ENCODE results near the gene CRK.
"Not testable (repeated sequence)": the region's sequence is repeated elsewhere in the genome, so short reads cannot be mapped to it uniquely, and the experiment has no call there.

The CRK gene

GRCh38 chr17:1423456-1424135, 32.4 kb downstream of the CRK start:
- no peak for DNase-seq (ENCODE audit: low spot score)

- DNase-seq (ENCODE audit: low spot score), result peak; percentile 91
Observed at GRCh38 chr17:1422885-1423284, 33.1 kb downstream of the CRK start.

DNA sequence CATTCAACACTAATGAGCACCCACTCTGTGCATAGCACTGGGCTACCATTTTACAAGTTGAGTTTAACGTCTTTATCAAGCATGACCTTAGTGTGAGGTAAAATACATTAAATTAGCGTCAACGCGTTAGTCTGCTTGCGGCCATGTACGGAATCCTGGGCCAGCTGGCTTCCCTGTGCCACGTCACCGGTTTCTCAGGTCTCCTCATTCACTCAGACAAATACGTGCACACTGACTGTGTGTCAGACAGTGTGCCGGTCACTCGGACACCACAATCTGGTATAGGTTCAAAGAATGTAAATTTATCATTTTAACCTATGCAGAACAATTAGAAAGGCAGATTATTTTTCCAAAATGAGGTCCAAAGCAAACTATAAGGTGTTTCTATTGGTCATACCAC, 34.6 kb downstream of the CRK start:
- DNase-seq (ENCODE audit: low spot score), result no peak

DNA sequence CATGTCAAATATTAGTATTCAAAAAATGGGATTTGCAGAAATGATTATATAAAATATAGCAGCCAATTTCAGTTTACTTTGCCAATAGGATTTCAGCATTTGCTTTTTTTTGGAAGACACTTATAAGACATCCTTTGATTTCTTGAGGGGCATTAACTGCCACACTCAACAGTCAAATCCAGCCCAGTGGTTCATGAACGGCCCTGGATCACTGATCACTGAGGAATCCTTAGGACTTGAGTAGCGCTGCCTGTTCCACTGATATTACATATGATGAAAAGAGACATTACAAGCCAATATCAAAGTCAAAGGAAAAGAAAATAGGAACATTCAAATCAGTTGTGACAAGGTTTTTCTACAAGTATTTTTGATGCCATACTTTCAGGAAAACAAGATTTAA, 35.1 kb downstream of the CRK start:
- no peak for DNase-seq (ENCODE audit: low spot score)

DNA sequence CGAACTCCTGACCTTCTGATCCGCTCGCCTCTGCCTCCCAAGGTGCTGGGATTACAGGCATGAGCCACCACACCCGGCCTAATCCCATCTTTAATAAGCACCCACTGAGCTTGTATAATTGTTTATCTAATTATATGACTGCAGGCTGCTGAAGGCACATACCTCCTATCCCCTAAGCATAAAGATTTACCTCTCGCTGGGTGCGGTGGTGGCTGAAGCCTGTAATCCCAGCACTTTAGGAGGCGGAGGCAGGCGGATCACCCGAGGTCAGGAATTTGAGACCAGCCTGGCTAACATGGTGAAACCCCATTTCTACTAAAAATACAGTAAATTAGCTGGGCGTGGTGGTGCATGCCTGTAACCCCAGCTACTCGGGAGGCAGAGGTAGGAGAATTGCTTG, 35.9 kb downstream of the CRK start:
- DNase-seq (ENCODE audit: low spot score), result no peak

- not testable (repeated sequence) for DNase-seq (ENCODE audit: low spot score)
Observed at GRCh38 chr17:1418476-1418875, 37.6 kb downstream of the CRK start.

DNA sequence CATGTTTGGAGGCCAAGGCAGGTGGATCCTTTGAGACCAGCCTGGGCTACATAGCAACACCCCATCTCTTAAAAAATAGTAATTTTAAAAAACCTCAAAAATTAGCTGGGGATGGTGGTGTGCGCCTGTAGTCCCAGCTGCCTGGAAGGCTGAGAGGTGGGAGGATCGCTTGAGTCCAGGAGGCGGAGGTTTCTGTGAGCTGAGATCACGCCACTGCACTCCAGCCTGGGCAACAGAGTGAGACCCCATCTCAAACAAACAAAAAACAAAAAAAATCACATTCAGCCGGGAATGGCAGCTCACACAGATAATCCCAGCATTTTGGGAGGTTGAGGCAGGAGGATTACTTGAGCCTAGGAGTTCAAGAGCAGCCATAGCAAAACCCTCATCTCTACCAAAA, 39.6 kb downstream of the CRK start:
- DNase-seq (ENCODE audit: low spot score), result no peak

DNA sequence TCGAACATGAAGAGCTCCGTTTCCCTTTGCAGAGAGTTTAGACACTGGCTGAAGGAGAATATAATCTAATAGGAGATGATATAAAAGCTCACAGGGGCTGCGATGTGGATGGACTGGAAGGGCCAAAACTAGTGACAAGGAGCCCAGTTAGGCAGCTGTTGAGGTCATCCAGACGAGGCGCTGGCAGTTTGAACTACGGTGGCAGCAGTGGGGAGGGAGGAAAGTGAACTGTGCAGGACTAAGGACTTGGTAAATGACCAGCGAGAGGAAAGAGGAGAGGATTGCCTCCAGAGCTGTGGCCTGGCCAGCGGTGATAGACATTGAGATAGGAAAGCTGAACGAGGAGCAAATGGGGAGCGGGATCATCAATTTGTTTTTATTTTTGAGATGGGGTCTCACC, 41.4 kb downstream of the CRK start:
- no peak for DNase-seq (ENCODE audit: low spot score)

- DNase-seq (ENCODE audit: low spot score), result no peak
Observed at GRCh38 chr17:1414001-1414574, 41.9 kb downstream of the CRK start.

- DNase-seq (ENCODE audit: low spot score), result peak; percentile 66
Observed at GRCh38 chr17:1413281-1413791, 42.7 kb downstream of the CRK start.

DNA sequence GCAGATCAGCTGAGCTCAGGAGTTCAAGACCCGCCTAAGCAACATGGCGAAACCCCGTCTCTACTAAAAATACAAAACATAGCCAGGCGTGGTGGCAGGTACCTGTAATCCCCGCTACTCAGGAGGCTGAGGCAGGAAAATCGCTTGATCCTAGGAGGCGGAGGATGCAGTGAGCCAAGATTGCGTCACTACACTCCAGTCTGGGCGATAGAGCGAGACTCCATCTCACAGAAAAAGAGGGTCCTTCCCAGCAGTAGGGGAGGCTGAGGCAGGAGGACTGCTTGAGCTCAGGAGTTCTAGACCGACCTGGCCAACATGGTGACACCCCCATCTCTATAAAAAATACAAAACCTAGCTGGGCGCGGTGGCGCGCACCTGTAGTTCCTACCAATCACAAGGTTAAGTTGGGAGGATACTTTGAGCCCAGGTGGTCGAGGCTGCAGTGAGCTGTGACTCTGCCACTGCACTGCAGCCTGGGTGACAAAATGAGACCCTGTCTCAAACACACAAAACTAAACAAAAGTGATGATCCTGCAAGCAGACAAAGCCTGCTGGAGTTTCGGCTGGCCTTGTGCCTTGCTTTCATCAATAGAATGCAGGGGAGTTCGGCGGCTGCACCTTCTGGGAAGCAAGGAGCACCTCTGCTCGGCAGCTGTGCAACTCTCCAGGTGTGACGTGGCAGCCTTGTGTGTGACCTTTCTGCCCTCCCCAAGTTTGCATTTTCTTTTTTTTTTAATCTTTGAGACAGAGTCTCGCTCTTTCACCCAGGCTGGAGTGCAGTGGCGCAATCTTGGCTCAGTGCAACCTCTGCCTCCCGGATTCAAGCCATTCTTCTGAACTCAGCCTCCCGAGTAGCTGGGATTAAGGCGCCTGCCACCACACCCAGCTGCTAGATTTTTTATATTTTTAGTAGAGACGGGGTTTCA, 43.6 kb downstream of the CRK start:
- DNase-seq (ENCODE audit: low spot score), result no peak

DNA sequence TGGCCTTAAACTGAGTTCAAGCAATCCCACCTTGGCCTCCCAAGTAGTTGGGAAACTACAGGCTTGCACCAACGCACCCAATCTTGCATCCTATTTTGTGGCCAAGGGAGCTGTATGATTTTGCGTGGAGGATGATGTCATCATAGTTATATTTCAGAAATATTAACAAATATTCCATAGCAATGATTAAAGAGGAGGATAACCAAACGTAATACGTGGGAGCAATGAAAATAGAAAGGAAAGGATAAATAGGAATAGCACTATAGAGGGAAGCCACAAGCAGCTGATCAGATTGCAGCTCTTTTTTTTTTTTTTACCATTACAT, 53.8 kb downstream of the CRK start:
- DNase-seq (ENCODE audit: low spot score), result no peak

DNA sequence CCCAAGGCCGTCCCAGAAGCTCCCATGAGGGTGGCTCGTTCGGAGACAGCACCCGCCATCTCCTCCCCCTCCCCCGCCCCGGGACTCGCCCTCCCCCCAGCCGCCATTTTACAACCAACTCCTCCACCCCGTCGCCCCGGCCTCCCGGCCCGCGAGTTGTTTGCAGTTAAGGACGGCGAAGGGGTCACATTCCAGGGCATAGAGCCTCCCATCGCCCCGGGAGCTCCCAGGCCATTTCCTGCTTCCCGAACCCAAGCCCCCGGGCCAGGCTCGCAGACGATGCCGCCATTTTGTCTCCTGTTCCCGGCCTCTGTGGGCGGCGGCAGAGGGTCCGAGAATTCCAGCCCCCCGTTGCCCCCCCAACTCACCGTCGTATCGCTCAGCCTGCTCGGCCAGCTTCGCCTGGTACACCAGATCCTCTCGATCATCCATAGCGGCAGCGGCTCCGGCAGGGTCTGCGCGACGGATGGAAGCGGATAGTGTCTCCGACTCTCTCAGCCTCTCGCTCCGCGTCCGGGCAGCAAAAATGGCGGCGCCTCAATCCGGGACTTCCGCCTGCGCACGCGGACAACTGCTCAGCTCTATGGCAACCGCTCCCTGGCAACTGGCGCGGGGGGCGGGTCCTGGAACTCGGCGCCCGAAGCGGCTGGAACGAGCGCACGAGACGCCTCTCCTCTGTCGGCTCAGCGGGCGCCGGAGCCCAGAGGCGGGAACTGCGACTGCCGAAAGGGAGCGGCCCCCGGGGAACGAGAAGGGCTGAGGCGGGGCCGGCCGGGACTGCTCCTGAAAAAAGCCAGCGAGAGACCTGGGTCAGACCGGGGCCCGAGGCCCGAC, 56.1 kb downstream of the CRK start, which contains the start of gene YWHAE:
Gene YWHAE, minus strand, starts transcription at position 544 of the 834 bp plus-strand sequence. Its CDS starts 112 bp downstream, at position 432.
- DNase-seq (ENCODE audit: low spot score), result peak; percentile 96

DNA sequence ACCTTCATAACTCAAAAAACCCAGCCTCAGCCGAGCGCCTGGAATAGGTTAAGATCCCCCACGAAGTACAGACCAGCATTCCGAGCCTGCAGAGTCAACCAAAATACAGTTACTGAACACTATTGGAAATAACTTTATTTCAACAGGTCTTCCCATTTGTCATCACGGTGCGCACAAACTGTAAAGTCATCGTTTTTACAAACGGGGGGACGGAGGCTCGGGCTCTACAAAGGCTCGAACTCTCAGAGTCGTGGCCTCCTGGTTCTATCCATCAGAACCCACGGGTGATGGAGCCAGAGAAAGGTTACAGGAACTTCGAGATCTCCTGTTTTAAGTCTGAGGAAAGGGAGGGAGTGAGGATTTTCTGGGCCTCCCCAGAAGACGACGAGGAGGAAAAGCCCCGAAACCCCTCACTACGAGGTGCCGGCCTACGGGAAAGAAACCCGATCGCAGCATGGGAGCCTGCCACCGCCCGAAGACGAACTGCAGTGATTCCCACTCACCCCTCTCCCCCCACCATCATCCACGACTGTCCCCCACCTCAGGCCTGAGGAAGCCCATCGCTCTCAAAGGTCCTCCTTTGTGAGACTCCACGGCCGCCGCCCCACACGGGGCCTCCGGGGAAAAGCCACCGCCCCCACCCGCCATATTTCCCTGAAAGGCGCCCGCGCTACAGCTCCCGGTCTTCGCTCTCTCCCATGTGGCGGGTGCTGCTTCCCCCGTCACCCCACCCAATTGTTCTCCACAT, 56.9 kb downstream of the CRK start:
- DNase-seq (ENCODE audit: low spot score), result no peak

DNA sequence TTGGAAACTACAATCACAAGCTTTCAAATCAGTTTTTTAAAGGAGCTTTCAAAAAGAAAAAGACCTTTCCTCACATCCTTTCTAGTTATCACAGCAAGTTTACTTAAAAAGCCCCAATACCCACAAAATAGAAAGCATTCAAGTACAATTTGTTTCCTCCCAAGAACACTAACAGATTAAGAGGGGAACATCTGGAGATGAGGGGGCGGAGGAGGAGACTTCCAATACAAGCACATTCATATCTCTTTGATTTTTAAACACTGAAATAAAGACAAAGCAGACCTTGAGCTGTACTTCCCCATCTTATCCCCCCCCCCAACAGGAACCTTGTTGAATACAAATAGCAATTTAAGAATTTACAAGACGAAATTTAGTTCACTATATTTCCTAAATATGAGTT, 58.0 kb downstream of the CRK start:
- no peak for DNase-seq (ENCODE audit: low spot score)

GRCh38 chr17:1395876-1396665, 60.0 kb downstream of the CRK start:
- not testable (repeated sequence) for DNase-seq (ENCODE audit: low spot score)

GRCh38 chr17:1391577-1391976, 64.5 kb downstream of the CRK start:
- DNase-seq (ENCODE audit: low spot score), result no peak

DNA sequence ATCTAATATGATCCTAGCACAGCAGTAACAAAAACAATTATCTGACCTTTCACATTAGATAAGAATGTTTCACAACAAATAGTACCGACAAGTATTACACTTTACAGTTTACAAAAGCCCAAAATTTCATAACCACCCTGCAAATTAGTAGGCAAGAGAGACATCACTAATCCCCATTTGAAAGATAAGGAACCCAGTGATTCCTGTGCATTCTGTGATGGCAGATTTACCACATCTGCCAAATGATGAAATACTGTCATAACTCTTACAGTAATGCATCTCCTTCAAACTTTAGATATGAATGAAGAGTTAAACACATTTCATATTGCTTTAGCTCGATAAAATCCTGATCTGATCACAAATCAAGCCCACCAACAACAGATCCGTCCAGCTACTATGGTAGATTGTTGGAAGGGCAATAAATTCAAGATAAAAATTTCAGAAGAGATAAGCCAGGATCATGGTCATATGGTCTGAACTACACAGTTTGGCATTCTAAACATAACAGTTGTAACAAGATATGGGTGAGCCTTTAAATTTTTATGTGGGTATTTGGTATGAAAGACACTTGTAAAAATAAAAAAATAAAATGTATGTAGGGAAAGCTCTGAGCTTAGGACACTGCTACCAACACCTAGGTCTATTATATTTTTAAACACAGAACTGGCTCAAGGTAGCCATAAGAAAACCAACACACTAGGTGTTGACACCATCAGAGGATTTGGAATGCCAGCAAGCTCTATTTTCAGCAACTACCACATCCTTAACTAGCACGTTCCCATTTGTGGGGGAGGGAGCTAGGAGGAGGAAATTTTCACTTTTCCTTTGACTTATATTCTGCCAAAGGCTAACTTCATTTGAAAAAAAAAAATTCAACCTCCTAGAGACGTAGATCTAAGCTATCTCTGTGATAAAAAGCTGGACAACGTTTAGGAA, 65.3 kb downstream of the CRK start:
- no peak for DNase-seq (ENCODE audit: low spot score)

Measured in AG08395 (cell line).